ENCODE measurements around the gene RNF20.

GRCh38 chr9:101604296-101604695 lies 70.6 kb downstream of the RNF20 start:
- TF ChIP-seq CTCF (IDR thresholded peaks at IDR 0.05; ENCODE audit: low read depth, low read length, missing input control): no peak
- TF ChIP-seq TAF1 (conservative IDR thresholded peaks at IDR 0.05): no peak
- TF ChIP-seq YY1 (IDR thresholded peaks at IDR 0.05): no peak
- TF ChIP-seq REST (IDR thresholded peaks at IDR 0.05): no peak
- no peak for TF ChIP-seq RAD21 (IDR thresholded peaks at IDR 0.05)
- no peak for TF ChIP-seq EGR1 (IDR thresholded peaks at IDR 0.05; ENCODE audit: low read depth in 2 of 2)
- no peak for TF ChIP-seq GABPA (IDR thresholded peaks at IDR 0.05 in 1 of 2, conservative IDR thresholded peaks at IDR 0.05 in 1 of 2)
